ENCODE measurements around the gene STIM2. TPM values are rescaled to one million over a fixed set of nuclear protein-coding genes. Genes with fewer than 3 reads are reported as not detected.

STIM2 gene
- total RNA-seq, 2 donors from 2014 or later: 23.2 to 24.5 TPM

- H3K27ac Mint-ChIP-seq: no peak overlapping the region
- DNase-seq: no peak
- Histone ChIP-seq H3K27ac (ENCODE audit: low read depth, low read length) (no peak overlapping the region), H3K4me1 (ENCODE audit: control insufficient read depth, insufficient read depth, low read length) (no peaks in the 10 kb centered on the region), H3K4me3 (ENCODE audit: low read length) (no peak overlapping the region), H3K36me3 (ENCODE audit: control insufficient read depth, insufficient read depth, low read length) (no peaks in the 10 kb centered on the region), H3K9me3 (ENCODE audit: control insufficient read depth, low read length) (no peaks in the 10 kb centered on the region), H3K27me3 (ENCODE audit: control insufficient read depth, insufficient read depth, low read length, poor library complexity, severe bottlenecking) (peaks cover 29% of the 10 kb centered on the region), H3K9ac (ENCODE audit: extremely low read depth, low read length, poor library complexity, severe bottlenecking) (no peak overlapping the region)
- peaks cover 10% of the 10 kb centered on the region for H3K4me1 Mint-ChIP-seq
- H3K36me3 Mint-ChIP-seq (ENCODE audit: low read depth): no peaks in the 10 kb centered on the region
- no peaks in the 10 kb centered on the region for H3K9me3 Mint-ChIP-seq
- peak; percentile 93 for TF ChIP-seq CTCF (conservative IDR thresholded peaks at IDR 0.05)
- H3K4me3 Mint-ChIP-seq: no peak overlapping the region
- H3K27me3 Mint-ChIP-seq (ENCODE audit: insufficient read depth): peaks cover 16% of the 10 kb centered on the region
- 61 to 65% methylated on average over 13 to 18 of the region's 19 CpGs for WGBS, 2 experiments (ENCODE audit: insufficient coverage in 1 of 2, insufficient read length in 1 of 2)
Measured at GRCh38 chr4:27048429-27049238, 188.0 kb downstream of the STIM2 start.

- no peaks in the 10 kb centered on the region for H3K36me3 Mint-ChIP-seq (ENCODE audit: low read depth)
- no peak overlapping the region for H3K27ac ChIP-seq (ENCODE audit: low read depth, low read length)
- H3K27me3 Mint-ChIP-seq (ENCODE audit: insufficient read depth): peaks cover 12% of the 10 kb centered on the region
- 89 to 94% methylated on average over 2 to 8 of the region's 8 CpGs for WGBS, 2 experiments (ENCODE audit: insufficient coverage in 1 of 2, insufficient read length in 1 of 2)
- H3K27me3 ChIP-seq (ENCODE audit: control insufficient read depth, insufficient read depth, low read length, poor library complexity, severe bottlenecking): peaks cover 22% of the 10 kb centered on the region
- no peak overlapping the region for H3K4me3 ChIP-seq (ENCODE audit: low read length)
- H3K9me3 ChIP-seq (ENCODE audit: control insufficient read depth, low read length): no peaks in the 10 kb centered on the region
- no peak for TF ChIP-seq CTCF (conservative IDR thresholded peaks at IDR 0.05)
- H3K36me3 ChIP-seq (ENCODE audit: control insufficient read depth, insufficient read depth, low read length): no peaks in the 10 kb centered on the region
- no peak overlapping the region for H3K27ac Mint-ChIP-seq
- no peak overlapping the region for H3K9ac ChIP-seq (ENCODE audit: extremely low read depth, low read length, poor library complexity, severe bottlenecking)
- no peaks in the 10 kb centered on the region for H3K9me3 Mint-ChIP-seq
- peak; percentile 34 for DNase-seq
- peaks cover 12% of the 10 kb centered on the region for H3K4me1 Mint-ChIP-seq
- H3K4me3 Mint-ChIP-seq: no peak overlapping the region
- H3K4me1 ChIP-seq (ENCODE audit: control insufficient read depth, insufficient read depth, low read length): no peaks in the 10 kb centered on the region
Measured at GRCh38 chr4:27049239-27049829, 188.7 kb downstream of the STIM2 start.

- Histone ChIP-seq H3K4me1 (ENCODE audit: control insufficient read depth, insufficient read depth, low read length) (no peaks in the 10 kb centered on the region), H3K27me3 (ENCODE audit: control insufficient read depth, insufficient read depth, low read length, poor library complexity, severe bottlenecking) (peaks cover 19% of the 10 kb centered on the region), H3K9me3 (ENCODE audit: control insufficient read depth, low read length) (no peaks in the 10 kb centered on the region), H3K4me3 (ENCODE audit: low read length) (no peak overlapping the region), H3K36me3 (ENCODE audit: control insufficient read depth, insufficient read depth, low read length) (no peaks in the 10 kb centered on the region), H3K9ac (ENCODE audit: extremely low read depth, low read length, poor library complexity, severe bottlenecking) (no peak overlapping the region), H3K27ac (ENCODE audit: low read depth, low read length) (no peak overlapping the region)
- Mint-ChIP-seq H3K9me3 (no peaks in the 10 kb centered on the region), H3K27ac (no peak overlapping the region), H3K4me3 (no peak overlapping the region), H3K4me1 (peaks cover 12% of the 10 kb centered on the region), H3K36me3 (ENCODE audit: low read depth) (no peaks in the 10 kb centered on the region), H3K27me3 (ENCODE audit: insufficient read depth) (peaks cover 10% of the 10 kb centered on the region)
- WGBS, 2 experiments (ENCODE audit: insufficient coverage in 1 of 2, insufficient read length in 1 of 2): 88 to 97% methylated on average over 3 of the region's 3 CpGs
- TF ChIP-seq CTCF (conservative IDR thresholded peaks at IDR 0.05): no peak
- peak; percentile 31 for DNase-seq
Measured at GRCh38 chr4:27050731-27051130, 190.1 kb downstream of the STIM2 start.
